ENCODE data around the gene ATP1B3.

The ATP1B3 gene

GRCh38 chr3:141926929-141927328, 50.5 kb downstream of the ATP1B3 start:
- in situ Hi-C loops (cut with HindIII; ENCODE audit: low sequenced_read_pairs), result no loop called here
- no peak overlapping the region for H3K4me3 ChIP-seq (ENCODE audit: low read depth, low read length)
- TF ChIP-seq CTCF (IDR thresholded peaks at IDR 0.05; ENCODE audit: low read depth, low read length, missing control alignments), result no peak
- no peak for DNase-seq (ENCODE audit: low read depth)

- in situ Hi-C loops (cut with HindIII; ENCODE audit: low sequenced_read_pairs), result no loop called here
- TF ChIP-seq CTCF (IDR thresholded peaks at IDR 0.05; ENCODE audit: low read depth, low read length, missing control alignments), result no peak
- no peak overlapping the region for H3K4me3 ChIP-seq (ENCODE audit: low read depth, low read length)
- DNase-seq (ENCODE audit: low read depth), result no peak
Measured at GRCh38 chr3:141928631-141929270, 52.3 kb downstream of the ATP1B3 start.

- no peak for TF ChIP-seq CTCF (IDR thresholded peaks at IDR 0.05; ENCODE audit: low read depth, low read length, missing control alignments)
- no peak overlapping the region for H3K4me3 ChIP-seq (ENCODE audit: low read depth, low read length)
- DNase-seq (ENCODE audit: low read depth), result no peak
- in situ Hi-C loops (cut with HindIII; ENCODE audit: low sequenced_read_pairs), result no loop called here
Measured at GRCh38 chr3:141929341-141929995, 53.0 kb downstream of the ATP1B3 start.

- in situ Hi-C loops (cut with HindIII; ENCODE audit: low sequenced_read_pairs), result no loop called here
- TF ChIP-seq CTCF (IDR thresholded peaks at IDR 0.05; ENCODE audit: low read depth, low read length, missing control alignments), result no peak
- no peak for DNase-seq (ENCODE audit: low read depth)
Measured at GRCh38 chr3:141930801-141931200, 54.4 kb downstream of the ATP1B3 start.

GRCh38 chr3:141933421-141934300, 57.2 kb downstream of the ATP1B3 start:
- DNase-seq (ENCODE audit: low read depth), result no peak
- H3K4me3 ChIP-seq (ENCODE audit: low read depth, low read length), result no peak overlapping the region
- TF ChIP-seq CTCF (IDR thresholded peaks at IDR 0.05; ENCODE audit: low read depth, low read length, missing control alignments), result no peak
- in situ Hi-C loops (cut with HindIII; ENCODE audit: low sequenced_read_pairs), result no loop called here

More at GRCh38 chr3:141930801-141931200, 54.4 kb downstream of the ATP1B3 start:
- H3K4me3 ChIP-seq (ENCODE audit: low read depth, low read length), result no peak overlapping the region

GRCh38 chr3:141934354-141934753, 57.9 kb downstream of the ATP1B3 start:
- DNase-seq (ENCODE audit: low read depth), result no peak
- no peak for TF ChIP-seq CTCF (IDR thresholded peaks at IDR 0.05; ENCODE audit: low read depth, low read length, missing control alignments)
- in situ Hi-C loops (cut with HindIII; ENCODE audit: low sequenced_read_pairs), result no loop called here
- no peak overlapping the region for H3K4me3 ChIP-seq (ENCODE audit: low read depth, low read length)

All from astrocyte of the cerebellum (primary cell).